Subcutaneous abdominal adipose tissue (tissue), 5 donors: Measurements from ENCODE around the gene SPTBN1.
A peak's percentile ranks its signal among the peaks of the same experiment; 100 is the strongest.

Experiments
- H3K27ac ChIP-seq: one replicate; pipeline ENCODE4 v1.7.0; 2013; ENCODE audit warnings: low read depth, mild to moderate bottlenecking, inconsistent platforms, low read length, moderate library complexity
- H3K27me3 ChIP-seq, 5 donors: one replicate each; pipeline ENCODE4 v1.7.0; 2013; ENCODE audit warnings: low read length in 5 of 5, inconsistent platforms in 1 of 5; ENCODE audit not compliant: control insufficient read depth in 5 of 5, insufficient read depth in 4 of 5
- H3K36me3 ChIP-seq, 5 donors: one replicate each; pipeline ENCODE4 v1.7.0; 2013; ENCODE audit warnings: low read length in 5 of 5; ENCODE audit not compliant: control insufficient read depth in 5 of 5, insufficient read depth in 5 of 5
- H3K4me1 ChIP-seq, 5 donors: one replicate each; pipeline ENCODE4 v1.7.0; 2013; ENCODE audit warnings: low read length in 5 of 5, mild to moderate bottlenecking in 3 of 5, moderate library complexity in 1 of 5; ENCODE audit not compliant: control insufficient read depth in 5 of 5, insufficient read depth in 5 of 5
- H3K4me3 ChIP-seq, 5 donors: one replicate each; pipeline ENCODE4 v1.7.0; 2013; ENCODE audit warnings: low read length in 5 of 5, low read depth in 1 of 5
- H3K9ac ChIP-seq, 5 donors: one replicate each; pipeline ENCODE4 v1.7.0; 2013; ENCODE audit warnings: low read length in 5 of 5, mild to moderate bottlenecking in 4 of 5, moderate library complexity in 3 of 5
- H3K9me3 ChIP-seq, 5 donors: one replicate each; pipeline ENCODE4 v1.7.0; 2013; ENCODE audit warnings: low read length in 5 of 5; ENCODE audit not compliant: control insufficient read depth in 5 of 5
- donor health status: healthy.
- donor health status: healthy.
- donor health status: healthy.
- donor health status: healthy.
- donor health status: healthy.

SPTBN1 gene

GRCh38 chr2:54701029-54701428, 244.9 kb downstream of the SPTBN1 start:
- H3K9me3 ChIP-seq, result no peaks in the 10 kb centered on the region
- no peaks in the 10 kb centered on the region for H3K27me3 ChIP-seq
- no peaks in the 10 kb centered on the region for H3K36me3 ChIP-seq
- no peaks in the 10 kb centered on the region for H3K4me1 ChIP-seq
- no peak overlapping the region for H3K9ac ChIP-seq
- H3K4me3 ChIP-seq, result no peak overlapping the region
- no peak overlapping the region for H3K27ac ChIP-seq

- peak overlapping the region; percentile 11 for H3K27ac ChIP-seq
- no peaks in the 10 kb centered on the region for H3K36me3 ChIP-seq
- no peaks in the 10 kb centered on the region for H3K9me3 ChIP-seq
- H3K4me3 ChIP-seq, result no peak overlapping the region
- H3K9ac ChIP-seq, result no peak overlapping the region
- H3K27me3 ChIP-seq, result no peaks in the 10 kb centered on the region
- H3K4me1 ChIP-seq, result peaks cover 0 to 10% (median 9%) of the 10 kb centered on the region in 5 donors
These were observed 248.1 kb downstream of the SPTBN1 start for GRCh38 chr2:54704238-54704637.

- Histone ChIP-seq H3K27ac (peak overlapping the region; percentile 11), H3K9me3 (no peaks in the 10 kb centered on the region), H3K9ac (no peak overlapping the region), H3K4me3 (no peak overlapping the region), H3K36me3 (no peaks in the 10 kb centered on the region), H3K4me1 (peaks cover 0 to 15% (median 13%) of the 10 kb centered on the region in 5 donors), H3K27me3 (no peaks in the 10 kb centered on the region)
These were observed 248.8 kb downstream of the SPTBN1 start for GRCh38 chr2:54704688-54705605.

GRCh38 chr2:54706622-54707021, 250.5 kb downstream of the SPTBN1 start:
- no peaks in the 10 kb centered on the region for H3K27me3 ChIP-seq

GRCh38 chr2:54708584-54709335, 252.6 kb downstream of the SPTBN1 start:
- Histone ChIP-seq H3K4me1 (peaks cover 0 to 15% (median 13%) of the 10 kb centered on the region in 5 donors), H3K27me3 (no peaks in the 10 kb centered on the region), H3K4me3 (peak overlapping the region in 4 of 5 donors; percentile 61 to 67 (median 64)), H3K9ac (peak overlapping the region in 4 of 5 donors; percentile 34 to 75 (median 54)), H3K27ac (no peak overlapping the region), H3K36me3 (no peaks in the 10 kb centered on the region), H3K9me3 (no peaks in the 10 kb centered on the region)

More at GRCh38 chr2:54706622-54707021, 250.5 kb downstream of the SPTBN1 start:
- Histone ChIP-seq H3K36me3 (no peaks in the 10 kb centered on the region), H3K27ac (no peak overlapping the region), H3K4me3 (no peak overlapping the region), H3K4me1 (peaks cover 0 to 15% (median 13%) of the 10 kb centered on the region in 5 donors), H3K9me3 (no peaks in the 10 kb centered on the region), H3K9ac (no peak overlapping the region)

GRCh38 chr2:54709336-54709809, 253.2 kb downstream of the SPTBN1 start:
- no peaks in the 10 kb centered on the region for H3K36me3 ChIP-seq
- H3K9ac ChIP-seq, result peak overlapping the region in 4 of 5 donors; percentile 34 to 75 (median 54)
- H3K9me3 ChIP-seq, result no peaks in the 10 kb centered on the region
- peak overlapping the region; percentile 29 to 67 (median 63) for H3K4me3 ChIP-seq
- H3K27ac ChIP-seq, result no peak overlapping the region
- H3K27me3 ChIP-seq, result no peaks in the 10 kb centered on the region
- peaks cover 0 to 15% (median 13%) of the 10 kb centered on the region in 5 donors for H3K4me1 ChIP-seq

- H3K27ac ChIP-seq, result no peak overlapping the region
- peaks cover 0 to 15% (median 13%) of the 10 kb centered on the region in 5 donors for H3K4me1 ChIP-seq
- no peak overlapping the region for H3K4me3 ChIP-seq
- no peaks in the 10 kb centered on the region for H3K9me3 ChIP-seq
- H3K36me3 ChIP-seq, result no peaks in the 10 kb centered on the region
- no peaks in the 10 kb centered on the region for H3K27me3 ChIP-seq
- H3K9ac ChIP-seq, result no peak overlapping the region
These were observed 254.1 kb downstream of the SPTBN1 start for GRCh38 chr2:54710216-54710615.

GRCh38 chr2:54712516-54712915, 256.4 kb downstream of the SPTBN1 start:
- peaks cover 0 to 15% (median 13%) of the 10 kb centered on the region in 5 donors for H3K4me1 ChIP-seq
- no peaks in the 10 kb centered on the region for H3K27me3 ChIP-seq
- H3K36me3 ChIP-seq, result no peaks in the 10 kb centered on the region
- H3K27ac ChIP-seq, result no peak overlapping the region
- H3K9ac ChIP-seq, result no peak overlapping the region
- H3K9me3 ChIP-seq, result no peaks in the 10 kb centered on the region
- no peak overlapping the region for H3K4me3 ChIP-seq

GRCh38 chr2:54714996-54715395, 258.9 kb downstream of the SPTBN1 start:
- H3K27ac ChIP-seq, result no peak overlapping the region

GRCh38 chr2:54716375-54716774, 260.2 kb downstream of the SPTBN1 start:
- H3K27ac ChIP-seq, result no peak overlapping the region
- no peaks in the 10 kb centered on the region for H3K9me3 ChIP-seq
- H3K4me1 ChIP-seq, result no peaks in the 10 kb centered on the region
- H3K9ac ChIP-seq, result no peak overlapping the region
- H3K27me3 ChIP-seq, result no peaks in the 10 kb centered on the region
- H3K36me3 ChIP-seq, result no peaks in the 10 kb centered on the region
- H3K4me3 ChIP-seq, result no peak overlapping the region

More at GRCh38 chr2:54714996-54715395, 258.9 kb downstream of the SPTBN1 start:
- H3K36me3 ChIP-seq, result no peaks in the 10 kb centered on the region
- no peaks in the 10 kb centered on the region for H3K27me3 ChIP-seq
- no peaks in the 10 kb centered on the region for H3K9me3 ChIP-seq
- H3K4me1 ChIP-seq, result no peaks in the 10 kb centered on the region
- no peak overlapping the region for H3K4me3 ChIP-seq
- no peak overlapping the region for H3K9ac ChIP-seq
